Measurements from ENCODE around the gene KRT78. TPM values are rescaled to one million over a fixed set of nuclear protein-coding genes. Genes with fewer than 3 reads are reported as not detected.
"Not testable (repeated sequence)": the region's sequence is repeated elsewhere in the genome, so short reads cannot be mapped to it uniquely, and the experiment has no call there.

KRT78 gene
- total RNA-seq, 1 donor from 2014 or later = not detected

GRCh38 chr12:52857500-52857899 is 8.7 kb upstream of the KRT78 start:
- Histone ChIP-seq H3K9me3 (replicated peaks) (peaks cover 9% of the 10 kb centered on the region), H3K36me3 (no peaks in the 10 kb centered on the region), H3K27ac (replicated peaks) (no peak overlapping the region), H3K27me3 (ENCODE audit: low read depth) (peaks cover 15% of the 10 kb centered on the region), H3K4me1 (peaks cover 4% of the 10 kb centered on the region), H3K4me3 (no peak overlapping the region)
- TF ChIP-seq, protein P1, sequence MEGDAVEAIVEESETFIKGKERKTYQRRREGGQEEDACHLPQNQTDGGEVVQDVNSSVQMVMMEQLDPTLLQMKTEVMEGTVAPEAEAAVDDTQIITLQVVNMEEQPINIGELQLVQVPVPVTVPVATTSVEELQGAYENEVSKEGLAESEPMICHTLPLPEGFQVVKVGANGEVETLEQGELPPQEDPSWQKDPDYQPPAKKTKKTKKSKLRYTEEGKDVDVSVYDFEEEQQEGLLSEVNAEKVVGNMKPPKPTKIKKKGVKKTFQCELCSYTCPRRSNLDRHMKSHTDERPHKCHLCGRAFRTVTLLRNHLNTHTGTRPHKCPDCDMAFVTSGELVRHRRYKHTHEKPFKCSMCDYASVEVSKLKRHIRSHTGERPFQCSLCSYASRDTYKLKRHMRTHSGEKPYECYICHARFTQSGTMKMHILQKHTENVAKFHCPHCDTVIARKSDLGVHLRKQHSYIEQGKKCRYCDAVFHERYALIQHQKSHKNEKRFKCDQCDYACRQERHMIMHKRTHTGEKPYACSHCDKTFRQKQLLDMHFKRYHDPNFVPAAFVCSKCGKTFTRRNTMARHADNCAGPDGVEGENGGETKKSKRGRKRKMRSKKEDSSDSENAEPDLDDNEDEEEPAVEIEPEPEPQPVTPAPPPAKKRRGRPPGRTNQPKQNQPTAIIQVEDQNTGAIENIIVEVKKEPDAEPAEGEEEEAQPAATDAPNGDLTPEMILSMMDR (IDR thresholded peaks at IDR 0.05; ENCODE audit: borderline replicate concordance) = no peak
- DNase-seq = no peak
- intact Hi-C loops (cut with micrococcal nuclease) = no loop called here

GRCh38 chr12:52856787-52857186 is 8.0 kb upstream of the KRT78 start:
- no peaks in the 10 kb centered on the region for H3K36me3 ChIP-seq
- H3K4me1 ChIP-seq = peaks cover 4% of the 10 kb centered on the region
- DNase-seq = no peak
- TF ChIP-seq, protein P1 (IDR thresholded peaks at IDR 0.05; ENCODE audit: borderline replicate concordance) = no peak
- intact Hi-C loops (cut with micrococcal nuclease) = no loop called here
- peaks cover 9% of the 10 kb centered on the region for H3K9me3 ChIP-seq (replicated peaks)
- H3K27ac ChIP-seq (replicated peaks) = no peak overlapping the region
- H3K27me3 ChIP-seq (ENCODE audit: low read depth) = peaks cover 22% of the 10 kb centered on the region
- H3K4me3 ChIP-seq = no peak overlapping the region

DNA sequence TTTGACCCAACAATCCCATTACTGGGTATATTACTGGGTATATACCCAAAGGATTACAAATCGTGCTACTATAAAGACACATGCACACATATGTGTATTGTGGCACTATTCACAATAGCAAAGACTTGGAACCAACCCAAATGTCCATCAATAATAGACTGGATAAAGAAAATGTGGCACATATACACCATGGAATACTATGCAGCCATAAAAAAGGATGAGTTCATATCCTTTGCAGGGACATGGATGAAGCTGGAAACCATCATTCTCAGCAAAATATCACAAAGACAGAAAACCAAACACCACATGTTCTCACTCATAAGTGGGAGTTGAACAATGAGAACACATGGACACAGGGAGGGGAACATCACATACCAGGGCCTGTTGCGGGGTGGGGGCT is 7.3 kb upstream of the KRT78 start:
- H3K27ac ChIP-seq (replicated peaks); intact Hi-C loops (cut with micrococcal nuclease); H3K9me3 ChIP-seq (replicated peaks); H3K36me3 ChIP-seq; H3K4me3 ChIP-seq; H3K4me1 ChIP-seq; DNase-seq: not testable (repeated sequence)
- H3K27me3 ChIP-seq (ENCODE audit: low read depth) = peaks cover 29% of the 10 kb centered on the region

GRCh38 chr12:52851787-52852186 is 3.0 kb upstream of the KRT78 start:
- intact Hi-C loops (cut with micrococcal nuclease) = no loop called here
- H3K9me3 ChIP-seq (replicated peaks) = peaks cover 9% of the 10 kb centered on the region
- no peak for DNase-seq
- no peaks in the 10 kb centered on the region for H3K4me1 ChIP-seq
- no peaks in the 10 kb centered on the region for H3K36me3 ChIP-seq
- peaks cover 72% of the 10 kb centered on the region for H3K27me3 ChIP-seq (ENCODE audit: low read depth)
- H3K4me3 ChIP-seq = no peak overlapping the region
- no peak overlapping the region for H3K27ac ChIP-seq (replicated peaks)
- TF ChIP-seq, protein P1 (IDR thresholded peaks at IDR 0.05; ENCODE audit: borderline replicate concordance) = no peak

GRCh38 chr12:52850681-52851080 is 1.9 kb upstream of the KRT78 start:
- intact Hi-C loops (cut with micrococcal nuclease) = no loop called here
- TF ChIP-seq, protein P1 (IDR thresholded peaks at IDR 0.05; ENCODE audit: borderline replicate concordance) = no peak
- peaks cover 9% of the 10 kb centered on the region for H3K9me3 ChIP-seq (replicated peaks)

DNA sequence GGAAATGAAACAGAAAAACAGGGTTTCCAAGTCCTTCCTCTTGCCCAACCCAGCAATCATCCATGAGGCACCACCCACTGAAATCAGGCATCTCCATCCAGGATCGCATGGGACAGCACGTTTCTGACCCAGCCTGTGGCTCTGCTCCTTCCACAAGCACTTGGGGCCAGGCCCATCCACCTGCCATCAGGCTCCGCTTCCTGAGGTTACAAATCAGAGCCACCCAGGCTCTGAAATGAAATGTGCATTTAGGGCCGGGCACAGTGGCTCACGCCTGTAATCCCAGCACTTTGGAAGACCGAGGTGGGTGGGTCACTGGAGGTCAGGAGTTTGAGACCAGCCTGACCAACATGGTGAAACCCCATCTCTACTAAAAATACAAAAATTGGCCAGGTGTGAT is 717 bp upstream of the KRT78 start:
- no peak for DNase-seq
- peaks cover under 1% of the 10 kb centered on the region for H3K9me3 ChIP-seq (replicated peaks)
- H3K27me3 ChIP-seq (ENCODE audit: low read depth) = peaks cover 81% of the 10 kb centered on the region
- H3K36me3 ChIP-seq = no peaks in the 10 kb centered on the region
- intact Hi-C loops (cut with micrococcal nuclease) = no loop called here
- no peak overlapping the region for H3K4me3 ChIP-seq
- H3K4me1 ChIP-seq = no peaks in the 10 kb centered on the region
- no peak overlapping the region for H3K27ac ChIP-seq (replicated peaks)
- TF ChIP-seq, protein P1 (IDR thresholded peaks at IDR 0.05; ENCODE audit: borderline replicate concordance) = no peak

More at GRCh38 chr12:52850681-52851080, 1.9 kb upstream of the KRT78 start:
- H3K4me1 ChIP-seq = no peaks in the 10 kb centered on the region
- H3K27ac ChIP-seq (replicated peaks) = no peak overlapping the region
- no peak for DNase-seq
- no peak overlapping the region for H3K4me3 ChIP-seq
- H3K36me3 ChIP-seq = no peaks in the 10 kb centered on the region
- peaks cover 81% of the 10 kb centered on the region for H3K27me3 ChIP-seq (ENCODE audit: low read depth)
